Muscle layer of colon (tissue), 2 donors: ENCODE results near the gene XRCC5.
A peak's percentile ranks its signal among the peaks of the same experiment; 100 is the strongest.
"Not testable (repeated sequence)": the region's sequence is repeated elsewhere in the genome, so short reads cannot be mapped to it uniquely, and the experiment has no call there.

Source experiments
- H3K27ac ChIP-seq: one replicate; pipeline ENCODE4 v1.7.0; 2013; ENCODE audit warnings: low read depth, mild to moderate bottlenecking, low read length, moderate library complexity
- H3K27me3 ChIP-seq, 2 donors: one replicate each; pipeline ENCODE4 v1.7.0; 2013; ENCODE audit warnings: low read length in 2 of 2, mild to moderate bottlenecking in 2 of 2; ENCODE audit not compliant: insufficient read depth in 2 of 2, control insufficient read depth in 1 of 2
- H3K36me3 ChIP-seq: one replicate; pipeline ENCODE4 v1.7.0; 2013; ENCODE audit warnings: mild to moderate bottlenecking, low read length; ENCODE audit not compliant: insufficient read depth
- H3K4me1 ChIP-seq: one replicate; pipeline ENCODE4 v1.7.0; 2013; ENCODE audit warnings: mild to moderate bottlenecking, low read length; ENCODE audit not compliant: insufficient read depth
- H3K4me3 ChIP-seq, 2 donors: one replicate each; pipeline ENCODE4 v1.7.0; 2013; ENCODE audit warnings: low read length in 2 of 2, low read depth in 1 of 2, mild to moderate bottlenecking in 1 of 2, moderate library complexity in 1 of 2
- H3K9ac ChIP-seq: one replicate; pipeline ENCODE4 v1.7.0; 2013; ENCODE audit warnings: low read length
- H3K9me3 ChIP-seq: one replicate; pipeline ENCODE4 v1.7.0; 2013; ENCODE audit warnings: mild to moderate bottlenecking, low read length
- donor health status: abdominal sarcoma.
- donor health status: Adenocarcinoma of cecum.

The XRCC5 gene

DNA sequence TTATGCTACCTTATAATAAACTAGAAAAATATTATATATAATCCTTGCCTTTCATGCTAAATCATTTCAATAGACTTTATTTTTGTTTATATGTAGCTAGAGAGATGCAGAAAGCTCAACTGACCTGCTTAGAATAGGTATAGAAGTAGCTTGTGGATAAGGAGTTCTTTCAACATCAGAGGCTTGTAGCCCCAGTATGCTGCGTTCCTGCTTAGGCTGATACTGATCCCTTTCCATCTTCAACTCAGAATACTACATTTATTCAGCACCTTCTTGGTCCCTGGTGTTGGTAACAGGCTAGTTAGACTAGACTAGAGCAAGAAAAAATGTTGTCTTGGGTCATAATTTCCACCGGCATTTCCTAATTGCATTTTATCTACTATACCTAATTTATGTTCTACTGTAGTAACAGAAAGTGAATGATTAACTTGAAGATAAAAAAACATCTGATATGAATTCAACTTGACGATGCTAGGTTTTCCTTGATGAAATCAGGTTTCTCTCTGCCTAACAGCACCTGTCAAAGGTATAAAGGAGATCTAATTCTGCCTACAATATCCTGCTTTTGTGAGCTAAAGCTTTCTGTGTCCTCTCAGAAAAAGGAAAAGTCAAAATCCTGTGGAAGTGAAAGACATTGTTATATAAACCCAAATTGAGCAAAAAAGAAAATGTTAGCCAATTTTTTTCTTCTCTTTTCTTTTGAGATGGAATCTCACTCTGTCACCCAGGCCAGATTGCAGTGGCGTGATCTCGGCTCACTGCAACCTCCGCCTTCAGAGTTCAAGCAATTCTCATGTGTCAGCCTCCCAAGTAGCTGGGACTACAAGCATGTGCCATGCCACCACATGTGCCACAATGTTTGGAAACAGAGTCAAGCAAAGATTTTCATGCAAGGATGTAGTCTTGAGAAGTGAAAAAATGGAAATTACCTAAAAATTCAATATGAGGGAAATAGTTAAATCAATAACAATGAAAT is 33.4 kb upstream of the XRCC5 start:
- Histone ChIP-seq H3K27ac (no peak overlapping the region), H3K27me3 (no peaks in the 10 kb centered on the region), H3K9ac (no peak overlapping the region), H3K36me3 (peaks cover 5% of the 10 kb centered on the region), H3K9me3 (no peaks in the 10 kb centered on the region), H3K4me3 (no peak overlapping the region), H3K4me1 (no peaks in the 10 kb centered on the region)

DNA sequence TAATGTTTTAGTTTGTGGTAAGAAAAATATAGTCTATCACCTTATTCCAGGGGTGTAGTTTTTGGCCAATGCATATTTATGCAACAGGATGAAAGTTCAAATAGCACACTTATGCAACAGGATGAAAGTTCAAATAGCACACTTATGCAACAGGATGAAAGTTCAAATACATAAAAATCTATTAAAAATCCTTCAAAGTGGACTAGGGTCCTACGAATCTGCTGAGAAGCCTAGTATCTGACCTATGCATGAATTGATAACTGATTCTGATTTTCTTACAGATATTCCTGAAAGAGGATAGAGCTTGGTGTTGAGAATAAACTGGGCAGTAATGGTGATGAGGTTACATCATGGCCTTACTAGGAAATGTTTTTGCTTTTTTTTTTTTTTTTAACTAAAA is 30.4 kb upstream of the XRCC5 start:
- H3K27me3 ChIP-seq: no peaks in the 10 kb centered on the region
- H3K36me3 ChIP-seq: peaks cover 5% of the 10 kb centered on the region
- H3K9ac ChIP-seq: no peak overlapping the region
- no peaks in the 10 kb centered on the region for H3K9me3 ChIP-seq
- no peak overlapping the region for H3K4me3 ChIP-seq
- H3K27ac ChIP-seq: no peak overlapping the region
- no peaks in the 10 kb centered on the region for H3K4me1 ChIP-seq

DNA sequence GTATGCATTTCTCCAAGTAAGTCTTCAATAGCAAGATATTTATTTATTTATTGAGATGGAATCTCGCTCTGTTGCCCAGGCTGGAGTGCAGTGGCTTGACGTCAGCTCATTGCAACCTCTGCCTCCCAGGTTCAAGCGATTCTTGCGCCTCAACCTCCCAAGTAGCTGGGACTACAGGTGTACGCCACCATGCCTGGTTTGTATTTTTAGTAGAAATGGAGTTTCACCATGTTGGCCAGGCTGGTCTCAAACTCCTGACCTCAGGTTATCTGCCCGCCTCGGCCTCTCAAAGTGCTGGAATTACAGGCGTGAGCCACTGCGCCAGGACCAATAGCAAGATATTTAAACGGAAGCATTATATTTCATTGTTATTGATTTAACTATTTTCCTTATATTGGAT is 29.1 kb upstream of the XRCC5 start:
- H3K36me3 ChIP-seq, H3K4me3 ChIP-seq, H3K9ac ChIP-seq: not testable (repeated sequence)

DNA sequence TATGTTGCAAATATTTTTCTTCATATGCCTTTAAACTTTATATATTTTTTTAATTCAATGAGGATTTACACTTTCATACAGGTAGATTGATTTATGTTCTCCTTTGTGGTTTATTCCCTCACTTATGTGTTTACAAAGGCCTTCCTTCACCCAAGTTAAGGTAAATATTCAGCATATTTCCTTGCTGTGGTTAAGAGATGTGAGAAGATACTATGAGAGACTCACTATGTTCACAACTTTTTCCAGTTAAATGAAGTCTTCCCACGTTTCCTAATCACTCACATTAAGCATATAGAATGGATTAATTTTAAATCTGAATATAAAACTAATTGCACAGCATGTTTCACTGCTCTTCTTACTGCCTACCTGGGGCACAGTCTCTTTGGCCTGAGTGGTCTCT is 28.1 kb upstream of the XRCC5 start:
- Histone ChIP-seq H3K9me3 (no peaks in the 10 kb centered on the region), H3K4me3 (peak overlapping the region; percentile 62 to 84), H3K4me1 (no peaks in the 10 kb centered on the region), H3K27me3 (no peaks in the 10 kb centered on the region), H3K36me3 (no peaks in the 10 kb centered on the region), H3K9ac (peak overlapping the region; percentile 49), H3K27ac (peak overlapping the region; percentile 19)

More for the DNA sequence above, 29.1 kb upstream of the XRCC5 start:
- H3K27ac ChIP-seq, H3K9me3 ChIP-seq, H3K4me1 ChIP-seq, H3K27me3 ChIP-seq: not testable (repeated sequence)

DNA sequence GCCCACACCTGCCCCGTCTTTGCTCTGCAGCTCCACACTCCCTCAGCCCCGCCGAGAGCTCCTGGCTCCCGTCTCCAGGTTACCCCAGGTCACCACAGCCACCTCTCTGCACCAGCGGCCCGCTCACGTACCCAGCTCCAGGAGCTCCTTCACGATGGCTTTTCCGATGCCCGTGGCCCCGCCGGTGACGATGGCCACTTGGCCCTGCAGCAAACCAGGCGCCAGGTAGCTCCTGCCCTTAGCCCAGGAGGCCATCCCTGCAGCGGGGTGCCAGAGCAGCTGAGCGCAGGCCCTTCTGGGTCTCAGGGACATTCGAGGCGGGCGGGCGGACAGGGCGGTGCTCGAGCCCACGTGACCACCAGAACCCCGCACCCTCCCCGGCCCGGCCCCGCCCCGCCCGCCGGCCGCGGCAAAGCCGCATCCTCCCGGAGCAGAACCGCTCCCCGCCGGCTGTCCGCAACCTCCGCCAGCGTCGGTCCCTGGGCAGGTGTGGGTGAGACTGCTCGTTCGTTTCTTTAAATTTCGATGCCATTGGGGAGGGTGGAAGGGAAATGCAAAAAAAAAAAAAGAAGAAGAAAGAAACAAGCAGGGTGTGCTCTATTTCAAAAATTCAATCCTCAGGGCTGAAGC is 27.5 kb upstream of the XRCC5 start, which contains the start of the genes PECR and TMEM169:
Gene PECR (minus strand): TSS at position 323 of the 630 bp plus-strand sequence. CDS start 68 bp downstream, at position 255.
Gene TMEM169 (plus strand): TSS at position 433 of the 630 bp plus-strand sequence. CDS start 14,045 bp downstream, outside the sequence.
- Histone ChIP-seq H3K9me3 (no peaks in the 10 kb centered on the region), H3K27me3 (no peaks in the 10 kb centered on the region), H3K4me3 (peak within 1 kb of the TSS; percentile 62 to 84), H3K36me3 (no peaks in the 10 kb centered on the region), H3K27ac (peak within 1 kb of the TSS; percentile 55), H3K4me1 (no peaks in the 10 kb centered on the region), H3K9ac (peak within 1 kb of the TSS; percentile 57)

DNA sequence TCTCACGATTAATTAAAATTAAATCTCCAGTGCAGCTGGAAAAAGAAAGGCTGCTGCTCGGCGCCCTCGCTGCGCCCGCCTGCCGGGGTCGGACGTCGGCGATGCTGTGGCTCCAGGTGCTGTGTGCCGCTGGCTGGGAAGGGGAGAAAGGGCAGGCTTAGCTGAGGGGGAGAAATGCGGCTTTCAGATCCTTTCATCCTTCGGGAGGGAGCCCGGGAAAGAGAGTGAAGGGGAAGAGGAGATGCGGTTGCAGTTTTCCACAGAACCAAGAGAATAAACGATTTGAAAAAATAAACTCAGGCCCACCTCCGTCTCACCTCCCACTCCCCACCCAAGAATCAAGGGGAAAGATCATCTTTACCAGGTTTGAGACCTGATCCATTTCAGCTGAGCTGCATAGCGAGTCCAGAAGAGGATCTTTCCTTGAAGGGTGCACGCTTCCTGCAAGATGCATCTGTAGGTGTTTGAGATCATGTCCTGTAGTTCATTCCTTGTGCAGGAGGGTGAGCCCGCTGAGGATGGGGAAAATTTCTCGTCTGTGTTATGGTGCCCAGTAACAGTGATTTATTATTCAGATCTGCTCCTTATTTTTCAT is 26.9 kb upstream of the XRCC5 start:
- Histone ChIP-seq H3K27ac (peak overlapping the region; percentile 55), H3K27me3 (no peaks in the 10 kb centered on the region), H3K4me1 (no peaks in the 10 kb centered on the region), H3K4me3 (peak overlapping the region; percentile 62 to 84), H3K36me3 (no peaks in the 10 kb centered on the region), H3K9me3 (no peaks in the 10 kb centered on the region), H3K9ac (peak overlapping the region; percentile 57)

DNA sequence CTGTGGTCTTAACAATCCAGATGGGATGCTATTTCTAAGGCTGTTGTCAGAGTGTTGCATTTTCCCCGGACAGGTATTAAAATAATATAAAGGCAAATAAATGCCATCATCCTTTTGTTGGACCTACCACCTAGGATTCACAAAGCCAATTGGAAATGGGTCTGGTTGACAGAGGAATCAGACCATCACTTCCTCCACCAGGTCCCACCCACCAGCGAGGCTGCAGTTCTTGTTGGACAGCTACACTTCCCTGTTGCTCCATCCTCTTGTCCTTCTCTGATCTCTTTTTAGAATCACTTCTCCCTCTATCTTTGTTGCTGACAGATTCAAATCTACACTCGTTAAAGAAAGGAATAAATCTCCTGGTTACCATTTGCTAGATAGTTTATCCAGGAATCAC is 26.3 kb upstream of the XRCC5 start:
- H3K27ac ChIP-seq: no peak overlapping the region
- H3K4me1 ChIP-seq: no peaks in the 10 kb centered on the region
- H3K27me3 ChIP-seq: no peaks in the 10 kb centered on the region
- H3K4me3 ChIP-seq: no peak overlapping the region
- no peaks in the 10 kb centered on the region for H3K9me3 ChIP-seq
- no peak overlapping the region for H3K9ac ChIP-seq
- no peaks in the 10 kb centered on the region for H3K36me3 ChIP-seq

DNA sequence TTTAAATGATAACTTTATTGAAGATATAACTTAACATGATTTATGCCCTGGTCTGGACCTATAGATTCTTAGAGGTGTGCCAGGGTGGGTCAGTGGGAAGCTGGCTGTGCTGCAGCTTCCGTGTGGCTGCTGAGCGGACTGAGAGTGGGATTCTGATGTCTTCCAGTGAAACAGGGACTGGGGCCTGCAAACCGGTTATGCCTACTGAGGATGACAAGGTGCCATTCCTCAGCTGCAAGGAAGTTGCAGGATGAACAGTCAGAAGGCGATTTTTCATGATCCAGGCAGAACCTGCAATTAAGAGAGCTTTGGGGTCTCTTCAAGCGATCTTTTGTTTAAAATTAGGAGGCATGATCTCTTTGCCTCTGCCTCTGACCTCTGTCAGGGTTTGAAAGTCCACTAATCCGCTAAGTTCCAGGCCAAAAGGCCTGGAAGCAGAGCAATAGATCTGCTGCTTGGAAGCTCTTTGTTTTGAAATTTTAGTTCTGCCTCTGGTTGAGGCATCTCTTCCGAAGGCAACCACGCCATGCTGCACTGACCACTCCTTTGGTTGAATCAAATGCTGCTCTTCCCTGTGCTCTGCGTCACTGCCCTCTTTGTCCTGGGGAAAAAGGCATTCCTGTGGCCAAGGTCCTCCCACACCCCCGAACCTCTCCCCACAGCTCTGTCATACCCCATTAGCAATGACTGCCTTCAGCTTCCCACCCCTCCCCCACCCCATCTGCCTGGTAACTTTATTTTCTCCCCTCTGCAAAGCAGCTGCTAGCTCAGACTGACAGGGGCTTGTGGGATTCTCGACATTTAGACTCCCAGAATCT is 25.5 kb upstream of the XRCC5 start:
- H3K9ac ChIP-seq: no peak overlapping the region
- no peaks in the 10 kb centered on the region for H3K36me3 ChIP-seq
- H3K27ac ChIP-seq: no peak overlapping the region
- no peaks in the 10 kb centered on the region for H3K9me3 ChIP-seq
- no peak overlapping the region for H3K4me3 ChIP-seq
- no peaks in the 10 kb centered on the region for H3K4me1 ChIP-seq
- H3K27me3 ChIP-seq: no peaks in the 10 kb centered on the region

DNA sequence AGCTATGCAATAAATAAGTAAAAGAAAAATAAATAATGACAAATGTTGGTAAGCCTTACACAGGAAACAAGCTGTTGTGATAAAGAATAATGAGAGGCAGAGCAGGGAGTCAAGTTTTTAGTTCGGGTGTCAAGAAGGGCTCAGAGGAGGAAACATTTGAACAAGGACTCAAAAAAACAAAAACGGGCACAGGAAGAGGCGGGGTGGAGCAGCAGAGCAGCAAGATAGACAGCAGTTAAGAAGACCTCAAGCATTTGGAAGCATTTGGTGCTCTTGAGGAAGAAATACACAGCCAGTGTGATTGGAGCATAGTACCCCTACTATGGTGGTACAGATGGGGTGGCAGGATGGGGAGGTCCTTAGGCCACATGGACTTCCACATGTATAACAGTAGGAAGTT is 24.6 kb upstream of the XRCC5 start:
- H3K27ac ChIP-seq: no peak overlapping the region
- H3K27me3 ChIP-seq: no peaks in the 10 kb centered on the region

DNA sequence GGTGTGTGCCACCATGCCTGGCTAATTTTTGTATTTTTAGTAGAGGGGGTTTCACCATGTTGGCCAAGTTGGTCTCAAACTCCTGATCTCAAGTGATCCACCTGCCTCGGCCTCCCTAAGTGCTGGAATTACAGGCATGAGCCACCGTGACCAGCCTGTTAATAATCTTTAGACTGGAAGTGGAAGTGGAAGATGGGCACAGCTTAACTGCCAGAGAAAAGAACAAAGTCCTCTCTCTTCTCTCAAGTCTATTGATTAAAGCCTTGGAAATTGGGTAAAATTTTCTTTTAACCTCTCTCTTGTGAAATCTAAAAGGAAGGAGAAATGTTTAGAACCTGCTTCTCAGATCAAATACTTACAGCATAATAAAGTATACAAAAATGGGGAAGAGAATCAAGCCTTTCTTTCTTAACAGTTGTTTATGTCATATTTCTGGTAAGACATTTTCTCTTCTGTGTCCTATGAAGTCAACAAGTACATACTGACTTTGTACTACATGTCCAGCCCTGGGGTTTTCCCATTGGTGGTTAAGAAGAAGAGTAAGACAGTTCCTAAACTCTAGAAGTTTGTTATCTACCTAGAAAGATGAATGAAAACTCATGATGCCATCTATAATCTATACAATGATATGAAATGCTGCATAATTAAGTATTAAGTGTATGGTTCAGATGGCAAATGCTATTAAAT is 22.8 kb upstream of the XRCC5 start:
- Histone ChIP-seq H3K9me3 (no peaks in the 10 kb centered on the region), H3K9ac (no peak overlapping the region), H3K4me3 (no peak overlapping the region), H3K27ac (no peak overlapping the region), H3K4me1 (no peaks in the 10 kb centered on the region), H3K36me3 (no peaks in the 10 kb centered on the region), H3K27me3 (no peaks in the 10 kb centered on the region)

More for the DNA sequence above, 24.6 kb upstream of the XRCC5 start:
- Histone ChIP-seq H3K4me1 (no peaks in the 10 kb centered on the region), H3K9ac (no peak overlapping the region), H3K9me3 (no peaks in the 10 kb centered on the region), H3K4me3 (no peak overlapping the region), H3K36me3 (no peaks in the 10 kb centered on the region)
